Neural progenitor cell (in vitro differentiated cells): ENCODE results near the gene CMTR1.

Experiments
- EZH2 ChIP-seq: fragments of 200-600 bp; sonication (generic); IDR thresholded peaks from 2 replicates; pipeline ENCODE4 v1.6.1; 2017; ENCODE audit warnings: antibody characterized with exemption, mild to moderate bottlenecking, moderate library complexity
- TF ChIP-seq, protein P1 (sequence below): fragments of 200-600 bp; sonication (generic); IDR thresholded peaks from 2 replicates; pipeline ENCODE4 v1.5.1; 2017; ENCODE audit warnings: antibody characterized with exemption, mild to moderate bottlenecking

DNA sequence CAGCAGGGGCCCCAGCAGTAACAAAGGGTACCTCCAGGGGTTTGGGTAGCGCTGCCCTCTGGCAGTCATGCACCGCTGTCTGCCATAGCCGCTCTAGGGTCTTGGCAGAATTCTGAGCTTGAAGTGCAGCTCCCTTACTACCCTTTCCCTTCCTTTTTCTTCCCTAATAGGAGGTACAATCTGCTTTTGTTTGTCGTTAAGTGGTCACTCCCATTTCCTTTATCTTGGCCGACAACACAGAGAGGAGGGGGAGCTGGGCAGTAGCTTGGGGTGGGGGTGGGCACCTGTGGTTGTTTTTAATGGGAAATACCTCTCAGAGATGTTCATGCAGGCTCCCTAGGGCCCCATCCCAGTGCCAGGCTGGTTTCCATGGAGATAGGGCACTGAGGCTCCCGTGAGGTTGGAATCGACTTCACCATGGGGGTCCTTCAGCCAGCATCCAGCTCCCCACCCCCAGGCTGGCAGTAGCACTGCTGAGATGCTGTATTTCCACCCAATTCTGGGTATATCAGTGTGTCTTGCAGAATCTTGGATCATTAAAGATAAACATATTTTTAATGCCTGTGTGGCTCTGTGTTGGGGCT, 48.0 kb downstream of the CMTR1 start:
- TF ChIP-seq, protein P1, sequence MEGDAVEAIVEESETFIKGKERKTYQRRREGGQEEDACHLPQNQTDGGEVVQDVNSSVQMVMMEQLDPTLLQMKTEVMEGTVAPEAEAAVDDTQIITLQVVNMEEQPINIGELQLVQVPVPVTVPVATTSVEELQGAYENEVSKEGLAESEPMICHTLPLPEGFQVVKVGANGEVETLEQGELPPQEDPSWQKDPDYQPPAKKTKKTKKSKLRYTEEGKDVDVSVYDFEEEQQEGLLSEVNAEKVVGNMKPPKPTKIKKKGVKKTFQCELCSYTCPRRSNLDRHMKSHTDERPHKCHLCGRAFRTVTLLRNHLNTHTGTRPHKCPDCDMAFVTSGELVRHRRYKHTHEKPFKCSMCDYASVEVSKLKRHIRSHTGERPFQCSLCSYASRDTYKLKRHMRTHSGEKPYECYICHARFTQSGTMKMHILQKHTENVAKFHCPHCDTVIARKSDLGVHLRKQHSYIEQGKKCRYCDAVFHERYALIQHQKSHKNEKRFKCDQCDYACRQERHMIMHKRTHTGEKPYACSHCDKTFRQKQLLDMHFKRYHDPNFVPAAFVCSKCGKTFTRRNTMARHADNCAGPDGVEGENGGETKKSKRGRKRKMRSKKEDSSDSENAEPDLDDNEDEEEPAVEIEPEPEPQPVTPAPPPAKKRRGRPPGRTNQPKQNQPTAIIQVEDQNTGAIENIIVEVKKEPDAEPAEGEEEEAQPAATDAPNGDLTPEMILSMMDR = no peak
- no peak for TF ChIP-seq EZH2
